K562 (cell line): ENCODE data around the gene DENND6B. TPM values are rescaled to one million over a fixed set of nuclear protein-coding genes. Genes with fewer than 3 reads are reported as not detected.
A peak's percentile ranks its signal among the peaks of the same experiment; 100 is the strongest.

Experiments
- ATAC-seq: fragments of 200-7000 bp; cut with Tn5 transposase; 3 replicates; pipeline ENCODE4 v1.9.1; 2020; ENCODE audit warnings: moderate library complexity
- BruUV-seq: library from RNA; stranded (reverse); fragments of 400-500 nt; replicated peaks from 2 replicates; lab custom pipeline; 2021; lab: Mats Ljungman, UMichigan
- CTCF ChIA-PET: fragments of 300-600 bp; formaldehyde crosslinking; extraction: SDS; loops from one replicate; lab custom pipeline; 2021; ENCODE audit warnings: low intra/inter-chr PET ratio; lab: Yijun Ruan, JAX
- POLR2A ChIA-PET: fragments of 300-600, 350-650 bp; sonication (Branson Sonifier 250); formaldehyde crosslinking; extraction: SDS; loops from one replicate; lab custom pipeline; 2021; ENCODE audit warnings: antibody characterized with exemption, inconsistent platforms; lab: Yijun Ruan, JAX
- DNase-seq, 4 experiments: peaks; one replicate each; pipeline versions ENCODE4 v3.0.0 to v3.0.0-alpha.2; 2011 to 2018; ENCODE audit warnings: low spot score in 3 of 4, mixed read lengths in 3 of 4; ENCODE audit errors: extremely low read depth in 1 of 4
- FAIRE-seq: peaks from 2 replicates; lab custom pipeline; 2011; peaks lifted over from hg19 to GRCh38; lab: Jason Lieb, UNC
- H2AFZ ChIP-seq: 2 replicates; pipeline ENCODE4 v1.6.0; 2011; ENCODE audit warnings: low read depth, low read length, control low read depth, inconsistent platforms
- H3K27ac ChIP-seq: fragments of 200-600 bp; 3 replicates; pipeline ENCODE4 v1.8.0; 2011; ENCODE audit warnings: low read depth, mild to moderate bottlenecking, control low read depth, inconsistent platforms, low read length, moderate library complexity, mixed read lengths; ENCODE audit errors: extremely low read depth
- H3K27me3 ChIP-seq, 2 experiments: fragments of 300-600 bp in 1 of 2; 2 replicates in 1 of 2; 3 replicates in 1 of 2; pipeline versions ENCODE4 v1.6.0 to v1.8.0; 2011; ENCODE audit warnings: inconsistent platforms in 2 of 2, low read length in 2 of 2, mild to moderate bottlenecking in 1 of 2, mixed read lengths in 1 of 2, moderate library complexity in 1 of 2; ENCODE audit not compliant: control insufficient read depth in 2 of 2, insufficient read depth in 2 of 2
- H3K36me3 ChIP-seq: fragments of 300-600 bp; 3 replicates; pipeline ENCODE4 v1.8.0; 2011; ENCODE audit warnings: mild to moderate bottlenecking, low read length, inconsistent platforms; ENCODE audit not compliant: control insufficient read depth, insufficient read depth
- H3K4me1 ChIP-seq, 2 experiments: fragments of 200-600 bp in 1 of 2; replicated peaks in 1 of 2; 2 replicates in 1 of 2; 3 replicates in 1 of 2; pipeline versions ENCODE4 v1.5.1 to v1.8.0; 2011; ENCODE audit warnings: inconsistent platforms in 2 of 2, low read length in 2 of 2, mild to moderate bottlenecking in 1 of 2, mixed read lengths in 1 of 2, moderate library complexity in 1 of 2; ENCODE audit not compliant: control insufficient read depth in 2 of 2, insufficient read depth in 2 of 2
- H3K4me2 ChIP-seq: 2 replicates; pipeline ENCODE4 v1.6.1; 2011; ENCODE audit warnings: low read length, control low read depth, inconsistent platforms, mixed read lengths; ENCODE audit not compliant: insufficient read depth
- H3K4me3 ChIP-seq: fragments of 200-600 bp; sonication (generic), shearing (Covaris generic); 2 replicates; pipeline ENCODE4 v1.5.1; 2016; ENCODE audit warnings: control low read depth, inconsistent platforms
- H3K79me2 ChIP-seq: fragments of 200-600 bp; 3 replicates; pipeline ENCODE4 v1.8.0; 2011; ENCODE audit warnings: low read length, inconsistent platforms; ENCODE audit not compliant: control insufficient read depth, insufficient read depth
- H3K9ac ChIP-seq, 2 experiments: 2 replicates each; pipeline versions ENCODE4 v1.6.0 to v1.6.1; 2011; ENCODE audit warnings: low read depth in 2 of 2, low read length in 2 of 2, control low read depth in 1 of 2, inconsistent platforms in 1 of 2, mild to moderate bottlenecking in 1 of 2, mixed read lengths in 1 of 2; ENCODE audit not compliant: insufficient read depth in 1 of 2
- H3K9me1 ChIP-seq: one replicate; pipeline ENCODE4 v1.6.0; 2011; ENCODE audit warnings: inconsistent platforms, mild to moderate bottlenecking, low read length, moderate library complexity; ENCODE audit not compliant: control insufficient read depth, insufficient read depth
- H3K9me3 ChIP-seq: replicated peaks from 2 replicates; pipeline ENCODE4 v1.5.1; 2011; ENCODE audit warnings: low read depth, low read length, inconsistent platforms; ENCODE audit not compliant: control insufficient read depth, insufficient read depth
- H4K20me1 ChIP-seq: replicated peaks from 2 replicates; pipeline ENCODE4 v1.6.1; 2011; ENCODE audit warnings: low read length, inconsistent platforms, mixed read lengths; ENCODE audit not compliant: control insufficient read depth, insufficient read depth
- ELF1 ChIP-seq: fragments of 200-800 bp; sonication (Bioruptor generic); IDR thresholded peaks from 2 replicates; pipeline ENCODE4 v1.6.1; 2016; ENCODE audit warnings: missing genetic modification characterization, missing compliant biosample characterization
- EWSR1 ChIP-seq: fragments of 450-650 bp; IDR thresholded peaks from 2 replicates; pipeline ENCODE4 v1.6.1; 2018; ENCODE audit warnings: borderline replicate concordance, mild to moderate bottlenecking, low read depth, moderate library complexity; ENCODE audit not compliant: partially characterized antibody
- HES1 ChIP-seq: fragments of 450-650 bp; IDR thresholded peaks from 2 replicates; pipeline ENCODE4 v1.6.1; 2016; ENCODE audit warnings: low read depth, mild to moderate bottlenecking, moderate library complexity
- HNRNPL ChIP-seq: fragments of 200-400 bp; formaldehyde crosslinking; IDR thresholded peaks from 2 replicates; pipeline ENCODE4 v1.6.1; 2017; ENCODE audit warnings: low read depth, mild to moderate bottlenecking, low read length
- HOXB6 ChIP-seq: fragments of 250-450 bp; sonication (Bioruptor Pico); IDR thresholded peaks from 2 replicates; pipeline ENCODE4 v1.5.1; 2022; ENCODE audit warnings: mild to moderate bottlenecking, borderline replicate concordance
- KAT7 ChIP-seq: sonication (generic); formaldehyde crosslinking; IDR thresholded peaks from 2 replicates; pipeline ENCODE4 v1.8.0; 2022; ENCODE audit warnings: missing genetic modification reagents, mild to moderate bottlenecking, borderline replicate concordance
- MCM5 ChIP-seq: fragments of 450-650 bp; IDR thresholded peaks from 2 replicates; pipeline ENCODE4 v1.6.1; 2016; ENCODE audit warnings: low read depth
- PHTF2 ChIP-seq: fragments of 250-450 bp; sonication (Bioruptor Pico); IDR thresholded peaks from 2 replicates; pipeline ENCODE4 v1.5.0; 2021; ENCODE audit warnings: mild to moderate bottlenecking
- POLR2A ChIP-seq: fragments of 450-650 bp; conservative IDR thresholded peaks from 2 replicates; pipeline ENCODE4 v1.6.1; 2016
- RBM14 ChIP-seq: fragments of 200-400 bp; formaldehyde crosslinking; IDR thresholded peaks from 2 replicates; pipeline ENCODE4 v1.6.1; 2018; ENCODE audit warnings: low read depth, mild to moderate bottlenecking, low read length, moderate library complexity, borderline replicate concordance; ENCODE audit not compliant: insufficient read depth
- SAFB2 ChIP-seq: fragments of 200-400 bp; formaldehyde crosslinking; IDR thresholded peaks from 2 replicates; pipeline ENCODE4 v1.6.1; 2018; ENCODE audit warnings: borderline replicate concordance, low read length, low read depth, moderate library complexity; ENCODE audit not compliant: severe bottlenecking
- SMARCC2 ChIP-seq: fragments of 450-650 bp; IDR thresholded peaks from 2 replicates; pipeline ENCODE4 v1.6.1; 2017; ENCODE audit warnings: antibody characterized with exemption, moderate library complexity, mild to moderate bottlenecking, low read depth
- SP1 ChIP-seq: sonication (generic); formaldehyde crosslinking; IDR thresholded peaks from 2 replicates; pipeline ENCODE4 v1.8.1; 2022; ENCODE audit warnings: mild to moderate bottlenecking, missing genetic modification reagents
- ZNF239 ChIP-seq: fragments of 250-450 bp; sonication (Bioruptor Pico); IDR thresholded peaks from 2 replicates; pipeline ENCODE4 v1.4.0; 2020; ENCODE audit warnings: mild to moderate bottlenecking
- ZNF277 ChIP-seq: fragments of 250-450 bp; sonication (Bioruptor Pico); IDR thresholded peaks from 2 replicates; pipeline ENCODE4 v1.8.0; 2022; ENCODE audit warnings: inconsistent platforms, mild to moderate bottlenecking, moderate library complexity, borderline replicate concordance
- ZNF41 ChIP-seq: fragments of 250-450 bp; sonication (Bioruptor Pico); conservative IDR thresholded peaks from 2 replicates; pipeline ENCODE4 v1.4.0; 2020; ENCODE audit warnings: mild to moderate bottlenecking
- WGBS: fragments of 100-300 bp; shearing (Covaris generic); methylation state at CpG from one replicate; pipeline ENCODE4 v1.1.6; 2016; ENCODE audit warnings: low coverage, mixed read lengths; ENCODE audit not compliant: insufficient coverage; ENCODE audit errors: missing lambda C conversion rate; 5-methylcytosine and 5-hydroxymethylcytosine counted together
- in situ Hi-C: fragments of 300-500 bp; cut with MboI; formaldehyde crosslinking; loops from 4 replicates; pipeline ENCODE4 v1.15.0; 2018; ENCODE audit warnings: inconsistent platforms, mixed read lengths
- intact Hi-C: fragments of 100-400 bp; cut with micrococcal nuclease; formaldehyde crosslinking; loops from 2 replicates; pipeline ENCODE4 v1.14.2; 2022
- polyA plus RNA-seq, 8 experiments: library from polyadenylated mRNA; depleted of rRNA in 4 of 8; stranded (reverse) in 5 of 8; unstranded in 3 of 8; fragments of >200 nt; fragmentation: Nextera tagmentation in 2 of 8; fragmentation: Illumina TruSeq in 1 of 8; extraction: Ambion mirVana in 2 of 8; extraction: Trizol in 1 of 8; gene quantifications; 2 replicates each; pipeline versions ENCODE4 v1.2.1 to v1.2.3, GENCODE V29; 2011 to 2014; ENCODE audit warnings: inconsistent platforms in 1 of 8, missing spikeins in 1 of 8
- total RNA-seq, 7 experiments: library from RNA; depleted of rRNA in 6 of 7; stranded (reverse); fragments of >200 nt in 6 of 7; fragmentation: Illumina TruSeq in 2 of 7; extraction: Trizol in 2 of 7; gene quantifications; 2 replicates each; pipeline versions ENCODE4 v1.2.1 to v1.2.3, GENCODE V29; 2011 to 2021; ENCODE audit warnings: low replicate concordance in 1 of 7

DENND6B gene
- total and polyA plus RNA-seq, 9 of the 15 experiments (the other 6 are each of a cell fraction or from before 2014, with no cell fraction given), result 0.07 to 3.7 (median 1.5) TPM

- in situ Hi-C loops (no loop called here), intact Hi-C loops (no loop called here)
- FAIRE-seq (no peak), ATAC-seq (no peak), DNase-seq (no peak)
- POLR2A ChIA-PET, result no interaction called here
- Histone ChIP-seq H3K4me2 (no peak overlapping the region), H3K27me3 (no peaks in the 10 kb centered on the region), H3K27ac (no peak overlapping the region), H3K9me3 (no peaks in the 10 kb centered on the region), H2AFZ (no peak overlapping the region), H3K4me3 (no peak overlapping the region), H3K36me3 (peaks cover 49% of the 10 kb centered on the region; the same call in 1 of the 3 replicates), H3K79me2 (no peaks in the 10 kb centered on the region), H4K20me1 (no peaks in the 10 kb centered on the region), H3K9ac (no peak overlapping the region), H3K4me1 (peaks cover 0 to 25% of the 10 kb centered on the region in 2 experiments; a peak in 3 of 5 replicates), H3K9me1 (no peaks in the 10 kb centered on the region)
- WGBS, result no CpG with 5 or more reads among the region's 25 CpGs
- CTCF ChIA-PET, result no interaction called here
- no peak for TF ChIP-seq ELF1 (tag)
- BruUV-seq, result no TSS peak
These were observed 49.1 kb downstream of the DENND6B start for GRCh38 chr22:50277761-50278160.

GRCh38 chr22:50276143-50276542, 50.7 kb downstream of the DENND6B start:
- Histone ChIP-seq H3K9ac (no peak overlapping the region), H3K27me3 (no peaks in the 10 kb centered on the region), H3K9me1 (no peaks in the 10 kb centered on the region), H3K27ac (no peak overlapping the region), H3K4me3 (no peak overlapping the region), H3K9me3 (no peaks in the 10 kb centered on the region), H3K36me3 (peaks cover 37% of the 10 kb centered on the region; the same call in 1 of the 3 replicates), H2AFZ (no peak overlapping the region), H3K4me2 (no peak overlapping the region), H4K20me1 (no peaks in the 10 kb centered on the region), H3K4me1 (peaks cover 0 to 41% of the 10 kb centered on the region in 2 experiments; a peak in 3 of 5 replicates), H3K79me2 (no peaks in the 10 kb centered on the region)
- FAIRE-seq (no peak), DNase-seq (peak in 2 of 4 experiments; percentile 21 to 41), ATAC-seq (peak; percentile 32)
- ChIA-PET CTCF (interaction anchor here (0.6 to 2.4 kb wide), 4 partner anchors 51 to 67 kb away, joined by 3 to 8 read pairs (median 4); partner anchors contain the start of genes DENND6B and PPP6R2), POLR2A (no interaction called here)
- intact Hi-C loops (no loop called here), in situ Hi-C loops (no loop called here)
- WGBS, result 77% methylated on average over 18 of the region's 25 CpGs
- BruUV-seq, result no TSS peak
- TF ChIP-seq HNRNPL (peak; percentile 80), KAT7 (CRISPR knock-in tag) (no peak), EWSR1 (no peak), ZNF277 (CRISPR knock-in tag) (no peak), HES1 (no peak), SP1 (CRISPR knock-in tag) (no peak), SMARCC2 (no peak), ZNF41 (CRISPR knock-in tag) (no peak), ZNF239 (no peak), POLR2A (no peak), MCM5 (no peak), PHTF2 (no peak), SAFB2 (no peak), HOXB6 (no peak), RBM14 (no peak)
